BE2C (cell line): ENCODE results near the gene ZNF85. TPM values are rescaled to one million over a fixed set of nuclear protein-coding genes. Genes with fewer than 3 reads are reported as not detected.
"Not testable (repeated sequence)": the region's sequence is repeated elsewhere in the genome, so short reads cannot be mapped to it uniquely, and the experiment has no call there.

Source experiments
- DNase-seq: peaks from one replicate; pipeline ENCODE4 v3.0.0-alpha.2; 2020
- H3K27me3 ChIP-seq: fragments of 250-450 bp; sonication (Bioruptor Pico); 2 replicates; pipeline ENCODE4 v1.5.1; 2020; ENCODE audit warnings: mild to moderate bottlenecking
- H3K36me3 ChIP-seq: fragments of 250-450 bp; sonication (Bioruptor Pico); 2 replicates; pipeline ENCODE4 v1.5.1; 2020; ENCODE audit warnings: mild to moderate bottlenecking
- H3K4me1 ChIP-seq: fragments of 250-450 bp; sonication (Bioruptor Pico); 2 replicates; pipeline ENCODE4 v1.5.1; 2020
- H3K4me3 ChIP-seq: 2 replicates; pipeline ENCODE4 v1.5.1; 2011; ENCODE audit warnings: low read depth, low read length
- H3K9me3 ChIP-seq: fragments of 250-450 bp; sonication (Bioruptor Pico); 2 replicates; pipeline ENCODE4 v1.5.1; 2020
- polyA plus RNA-seq: library from polyadenylated mRNA; unstranded; fragments of >200 nt; gene quantifications from one replicate; pipeline ENCODE4 v1.2.1, GENCODE V29; 2012; ENCODE audit warnings: low read depth, missing spikeins; ENCODE audit not compliant: insufficient read length, insufficient read depth
- TF ChIP-seq, protein P1 (sequence below): IDR thresholded peaks from 2 replicates; pipeline ENCODE4 v1.5.1; 2012; ENCODE audit warnings: mild to moderate bottlenecking, low read depth, low read length

Gene ZNF85
- polyA plus RNA-seq: 3.3 TPM

DNA sequence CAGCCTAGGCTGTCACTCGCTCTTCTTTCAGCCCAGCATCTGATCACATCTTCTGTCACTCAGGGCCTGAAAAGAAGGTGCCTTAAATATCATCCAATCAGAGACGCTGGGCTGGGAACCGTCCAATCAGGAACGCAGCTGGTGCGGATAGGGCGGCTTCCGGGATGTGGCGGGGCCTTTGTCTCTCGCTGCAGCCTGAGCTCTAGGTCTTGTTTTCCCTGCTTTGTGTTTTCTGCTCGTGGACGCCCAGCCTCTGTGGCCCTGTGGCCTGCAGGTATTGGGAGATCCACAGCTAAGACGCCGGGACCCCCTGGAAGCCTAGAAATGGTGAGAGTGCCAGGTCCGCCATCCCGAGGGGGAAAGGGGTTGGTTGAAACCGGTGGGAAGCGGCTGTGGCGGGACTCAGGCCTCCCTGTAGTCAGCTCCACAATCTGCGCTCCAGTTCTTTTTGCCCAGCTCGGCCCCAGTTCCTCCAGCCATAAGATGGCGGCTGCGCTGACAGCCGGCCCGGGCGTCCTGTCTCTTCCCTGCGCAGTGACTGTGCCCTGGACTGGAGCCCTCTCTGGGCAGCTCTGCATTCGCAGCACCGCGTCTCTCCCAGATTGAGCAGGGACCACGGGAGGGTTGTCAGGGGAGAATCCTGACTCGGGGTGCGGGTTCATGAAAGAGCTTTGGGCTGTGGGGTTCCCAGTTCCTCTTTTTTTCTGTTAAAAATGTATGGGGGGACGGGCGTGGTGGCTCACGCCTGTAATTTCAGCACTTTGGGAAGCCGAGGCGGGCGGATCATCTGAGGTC, at the start of gene ZNF85:
TSS of gene ZNF85 (plus strand) at position 175 of the 795 bp plus-strand sequence. CDS start at position 325, 150 bp downstream.
- Histone ChIP-seq H3K27me3 (no peaks in the 10 kb centered on the region), H3K36me3 (no peaks in the 10 kb centered on the region), H3K9me3 (no peaks in the 10 kb centered on the region), H3K4me3 (peak within 1 kb of the TSS; percentile 91), H3K4me1 (no peaks in the 10 kb centered on the region)
- peak; percentile 93 for DNase-seq
- TF ChIP-seq, protein P1, sequence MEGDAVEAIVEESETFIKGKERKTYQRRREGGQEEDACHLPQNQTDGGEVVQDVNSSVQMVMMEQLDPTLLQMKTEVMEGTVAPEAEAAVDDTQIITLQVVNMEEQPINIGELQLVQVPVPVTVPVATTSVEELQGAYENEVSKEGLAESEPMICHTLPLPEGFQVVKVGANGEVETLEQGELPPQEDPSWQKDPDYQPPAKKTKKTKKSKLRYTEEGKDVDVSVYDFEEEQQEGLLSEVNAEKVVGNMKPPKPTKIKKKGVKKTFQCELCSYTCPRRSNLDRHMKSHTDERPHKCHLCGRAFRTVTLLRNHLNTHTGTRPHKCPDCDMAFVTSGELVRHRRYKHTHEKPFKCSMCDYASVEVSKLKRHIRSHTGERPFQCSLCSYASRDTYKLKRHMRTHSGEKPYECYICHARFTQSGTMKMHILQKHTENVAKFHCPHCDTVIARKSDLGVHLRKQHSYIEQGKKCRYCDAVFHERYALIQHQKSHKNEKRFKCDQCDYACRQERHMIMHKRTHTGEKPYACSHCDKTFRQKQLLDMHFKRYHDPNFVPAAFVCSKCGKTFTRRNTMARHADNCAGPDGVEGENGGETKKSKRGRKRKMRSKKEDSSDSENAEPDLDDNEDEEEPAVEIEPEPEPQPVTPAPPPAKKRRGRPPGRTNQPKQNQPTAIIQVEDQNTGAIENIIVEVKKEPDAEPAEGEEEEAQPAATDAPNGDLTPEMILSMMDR: no peak

DNA sequence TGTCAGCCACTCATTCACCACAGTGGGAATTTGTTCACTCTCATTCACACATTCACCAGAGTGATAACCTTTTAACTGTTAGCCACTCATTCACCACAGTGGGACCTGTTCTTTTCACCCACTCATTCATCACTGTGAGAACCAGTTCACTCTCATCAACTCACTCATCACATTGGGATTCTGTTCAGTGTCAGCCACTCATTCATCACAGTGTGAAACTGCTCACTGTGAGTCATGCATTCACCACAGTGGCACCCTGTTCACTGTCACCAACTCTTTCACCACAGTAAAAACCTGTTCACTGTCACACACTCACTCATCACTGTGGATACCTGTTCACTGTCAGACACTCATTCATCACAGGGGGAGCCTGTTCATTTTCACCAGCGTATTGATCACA, 43.5 kb upstream of the ZNF85 start:
- no peaks in the 10 kb centered on the region for H3K4me1 ChIP-seq
- no peak overlapping the region for H3K4me3 ChIP-seq
- TF ChIP-seq, protein P1: no peak
- no peaks in the 10 kb centered on the region for H3K27me3 ChIP-seq
- 0 out of 2 replicates have a peak, but pooled peaks cover 6% of the 10 kb centered on the region for H3K9me3 ChIP-seq
- no peaks in the 10 kb centered on the region for H3K36me3 ChIP-seq
- no peak for DNase-seq

DNA sequence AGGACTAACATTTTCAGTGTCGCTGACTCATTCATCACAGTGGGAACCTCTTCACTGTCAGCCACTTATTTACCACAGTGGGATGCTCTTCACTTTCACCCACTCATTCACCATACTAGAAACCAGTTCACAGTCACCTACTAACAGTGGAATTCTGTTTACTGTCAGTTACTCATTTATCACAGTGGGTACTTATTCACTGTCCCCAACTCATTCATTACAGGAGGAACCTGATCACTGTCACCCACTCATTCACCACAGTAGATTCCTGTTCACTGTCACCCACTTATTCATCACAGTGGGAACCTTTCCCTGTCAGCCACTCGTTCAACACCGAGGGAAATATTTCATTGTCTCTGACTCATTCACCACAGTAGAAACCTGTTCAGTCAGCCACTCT, 10.1 kb upstream of the ZNF85 start:
- TF ChIP-seq, protein P1: no peak
- Histone ChIP-seq H3K4me3 (no peak overlapping the region), H3K27me3 (no peaks in the 10 kb centered on the region), H3K9me3 (no peaks in the 10 kb centered on the region; the same call in 1 of the 2 replicates), H3K4me1 (no peaks in the 10 kb centered on the region), H3K36me3 (no peaks in the 10 kb centered on the region)
- DNase-seq: no peak

DNA sequence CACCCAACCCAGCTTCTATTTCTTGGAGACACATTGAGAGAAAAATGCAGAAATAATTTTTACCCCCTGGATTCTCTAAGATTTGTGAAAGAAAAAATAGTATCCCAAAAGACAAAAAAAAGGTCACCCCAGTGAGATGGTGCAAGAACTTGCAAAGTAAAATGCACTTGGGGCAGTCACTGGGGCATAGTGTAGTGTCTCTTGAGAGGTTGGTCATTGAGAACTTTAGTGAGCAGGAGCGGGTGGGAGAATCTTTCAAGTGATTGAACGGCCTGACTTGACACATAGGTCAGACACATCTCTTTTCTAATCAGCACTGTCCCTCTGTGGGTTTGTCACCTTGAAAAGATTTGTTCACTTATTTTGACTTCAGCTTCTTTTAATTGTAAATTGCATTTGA, 2.4 kb downstream of the ZNF85 start:
- DNase-seq: no peak
- Histone ChIP-seq H3K36me3 (no peaks in the 10 kb centered on the region), H3K4me3 (no peak overlapping the region)

DNA sequence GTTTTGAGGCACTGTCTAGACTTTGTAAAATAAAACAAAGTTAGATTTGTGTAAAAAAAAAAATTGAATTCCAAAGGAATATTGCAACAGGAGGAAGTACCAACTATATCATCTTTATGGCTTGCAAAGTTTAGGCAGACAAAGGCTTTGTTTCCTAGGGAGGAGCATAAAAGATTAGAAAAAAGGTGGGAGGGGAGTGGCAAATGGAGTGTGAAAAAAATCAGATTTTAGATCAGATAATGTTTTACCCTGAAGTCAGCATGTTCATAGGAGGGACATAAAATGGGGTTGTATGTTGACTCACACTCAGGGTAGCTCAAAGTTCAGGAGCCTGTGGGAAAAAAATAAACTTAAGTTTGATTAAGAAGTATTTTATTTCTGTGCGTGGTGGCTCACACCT, 3.7 kb downstream of the ZNF85 start:
- TF ChIP-seq, protein P1: no peak
- Histone ChIP-seq H3K4me1 (no peaks in the 10 kb centered on the region), H3K36me3 (no peaks in the 10 kb centered on the region), H3K4me3 (no peak overlapping the region), H3K27me3 (no peaks in the 10 kb centered on the region), H3K9me3 (no peaks in the 10 kb centered on the region)
- DNase-seq: no peak

More for the DNA sequence above, 2.4 kb downstream of the ZNF85 start:
- no peaks in the 10 kb centered on the region for H3K27me3 ChIP-seq
- TF ChIP-seq, protein P1: no peak
- no peaks in the 10 kb centered on the region for H3K4me1 ChIP-seq
- H3K9me3 ChIP-seq: no peaks in the 10 kb centered on the region

DNA sequence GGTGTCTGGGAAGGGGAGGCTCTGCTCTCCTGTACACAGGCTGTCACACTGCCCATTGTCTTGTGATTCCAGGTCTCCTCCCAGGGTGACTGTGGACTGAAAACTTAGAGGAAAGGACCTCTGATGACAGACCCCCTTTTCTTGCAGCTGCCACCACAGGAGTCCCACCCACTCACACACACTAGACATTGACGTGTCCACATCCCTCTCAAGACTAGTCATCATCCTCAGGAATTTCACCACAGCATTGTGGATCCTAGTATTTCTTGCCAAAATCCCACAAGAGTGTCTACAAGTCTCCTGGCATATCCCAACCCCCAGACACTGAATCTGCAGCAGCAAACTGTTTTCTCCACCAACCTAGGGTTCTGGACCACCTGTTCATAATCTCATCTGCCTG, 5.3 kb downstream of the ZNF85 start:
- Histone ChIP-seq H3K9me3 (no peaks in the 10 kb centered on the region), H3K4me3 (no peak overlapping the region)
- DNase-seq: no peak

DNA sequence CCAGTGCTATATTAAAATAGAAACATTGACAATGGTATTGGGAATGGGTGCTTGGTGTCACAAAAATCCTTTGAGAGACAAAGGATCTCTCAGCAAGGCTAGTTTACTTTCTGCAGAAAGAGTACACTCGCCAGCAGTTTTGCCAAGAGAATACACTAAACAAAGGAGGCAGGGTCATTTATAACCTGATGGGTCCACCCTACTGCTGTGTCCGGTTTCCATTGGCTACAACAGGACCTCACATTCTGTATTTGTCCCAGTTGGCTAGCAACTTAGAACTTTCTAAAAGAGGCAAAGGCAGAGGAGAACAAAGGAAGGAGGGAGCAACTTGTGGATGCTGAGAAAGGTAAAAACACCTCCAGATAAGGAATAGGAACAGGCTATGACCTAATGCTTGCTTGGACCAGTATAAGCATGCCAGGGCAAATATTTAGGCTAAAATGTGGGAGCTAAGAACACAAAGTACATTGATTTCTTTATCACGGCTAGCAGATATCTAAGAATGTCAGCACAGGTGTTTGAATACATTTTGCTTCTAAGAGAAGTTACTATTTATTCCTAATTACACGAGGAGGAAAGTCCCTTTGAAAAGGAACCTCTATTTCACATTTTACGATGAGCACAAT, 13.4 kb downstream of the ZNF85 start:
- H3K36me3 ChIP-seq: peaks cover 20% of the 10 kb centered on the region
- not testable (repeated sequence) for DNase-seq, H3K4me3 ChIP-seq, H3K9me3 ChIP-seq, H3K27me3 ChIP-seq, H3K4me1 ChIP-seq

More for the DNA sequence above, 5.3 kb downstream of the ZNF85 start:
- no peaks in the 10 kb centered on the region for H3K4me1 ChIP-seq
- H3K27me3 ChIP-seq: no peaks in the 10 kb centered on the region
- TF ChIP-seq, protein P1: no peak
- no peaks in the 10 kb centered on the region for H3K36me3 ChIP-seq

DNA sequence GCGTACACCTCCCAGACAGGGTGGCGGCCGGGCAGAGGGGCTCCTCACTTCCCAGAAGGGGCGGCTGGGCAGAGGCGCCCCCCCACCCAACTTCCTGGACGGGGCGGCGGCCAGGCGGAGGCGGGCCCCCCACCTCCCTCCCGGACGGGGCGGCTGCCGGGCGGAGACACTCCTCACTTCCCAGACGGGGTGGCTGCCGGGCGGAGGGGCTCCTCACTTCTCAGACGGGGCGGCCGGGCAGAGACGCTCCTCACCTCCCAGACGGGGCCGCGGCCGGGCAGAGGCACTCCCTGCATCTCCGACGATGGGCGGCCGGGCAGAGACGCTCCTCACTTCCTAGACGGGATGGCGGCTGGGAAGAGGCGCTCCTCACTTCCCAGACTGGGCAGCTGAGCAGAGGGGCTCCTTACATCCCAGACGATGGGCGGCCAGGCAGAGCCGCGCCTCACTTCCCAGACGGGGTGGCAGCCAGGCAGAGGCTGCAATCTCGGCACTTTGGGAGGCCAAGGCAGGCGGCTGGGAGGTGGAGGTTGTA, 29.6 kb downstream of the ZNF85 start:
- H3K9me3 ChIP-seq, H3K27me3 ChIP-seq, H3K4me1 ChIP-seq, H3K4me3 ChIP-seq, H3K36me3 ChIP-seq, DNase-seq: not testable (repeated sequence)
